Tibial nerve (tissue), 4 donors: ENCODE measurements around the gene TBC1D22A.

Experiments used
- CTCF ChIP-seq, 5 experiments: fragments of 200-600 bp in 3 of 5; fragments of 450-650 bp in 2 of 5; sonication (generic) in 3 of 5; IDR thresholded peaks; one replicate each; pipeline ENCODE4 v1.5.1; 2016 to 2019; ENCODE audit warnings: antibody characterized with exemption in 5 of 5, mild to moderate bottlenecking in 3 of 5, moderate library complexity in 2 of 5
- EP300 ChIP-seq, 2 donors: sonication (generic); formaldehyde crosslinking; IDR thresholded peaks; one replicate each; pipeline ENCODE4 v1.6.1; 2017; ENCODE audit warnings: antibody characterized with exemption in 2 of 2, mild to moderate bottlenecking in 1 of 2
- POLR2A ChIP-seq, 2 donors: fragments of 450-650 bp; IDR thresholded peaks; one replicate each; pipeline ENCODE4 v1.6.1; 2017; ENCODE audit warnings: antibody characterized with exemption in 2 of 2, mild to moderate bottlenecking in 2 of 2, moderate library complexity in 2 of 2

GRCh38 chr22:47016631-47017030, 254.2 kb downstream of the TBC1D22A start:
- TF ChIP-seq CTCF (IDR thresholded peaks at IDR 0.05) (no peak), EP300 (IDR thresholded peaks at IDR 0.05) (no peak), POLR2A (IDR thresholded peaks at IDR 0.05) (no peak)
